GM13977 (cell line): Measurements from ENCODE around the gene CD300E.
"Not testable (repeated sequence)": the region's sequence is repeated elsewhere in the genome, so short reads cannot be mapped to it uniquely, and the experiment has no call there.

Experiments used
- DNase-seq: peaks from one replicate; pipeline ENCODE4 v3.0.0; 2012; ENCODE audit warnings: low spot score
- in situ Hi-C: fragments of 300-500 bp; cut with MboI; formaldehyde crosslinking; loops from one replicate; pipeline ENCODE4 v1.12.0; 2022; ENCODE audit warnings: low sequenced_read_pairs, low pct_unique_long_range_greater_than_20kb, mixed read lengths, inconsistent platforms; ENCODE audit not compliant: unreplicated experiment
- TF ChIP-seq, protein P1 (sequence below): IDR thresholded peaks from 2 replicates; pipeline ENCODE4 v1.5.1; 2012; ENCODE audit warnings: mild to moderate bottlenecking, control low read depth; ENCODE audit not compliant: insufficient read depth; ENCODE audit errors: extremely low read depth, missing control alignments

Gene CD300E

DNA sequence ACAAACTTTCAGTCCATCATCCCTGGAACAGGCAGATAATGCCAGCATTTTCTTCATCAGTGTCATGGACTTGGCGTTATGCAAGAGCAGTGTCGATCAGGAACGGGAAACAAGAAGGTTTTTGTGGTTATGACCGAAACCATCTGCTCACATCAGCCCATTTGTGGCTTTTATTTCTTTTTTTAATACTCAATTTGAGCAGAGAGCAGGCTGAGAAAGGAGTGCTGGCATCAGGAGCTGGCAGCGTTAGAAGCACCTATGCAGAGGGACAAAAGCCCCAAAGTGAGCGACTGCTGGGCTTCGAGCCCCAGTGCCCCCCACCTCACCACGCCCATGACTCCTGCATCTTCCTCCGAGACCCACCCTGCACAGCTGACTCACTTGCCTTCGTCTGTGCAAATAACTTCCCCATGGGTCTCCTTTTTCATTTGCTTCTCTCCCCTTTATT lies 16.2 kb upstream of the CD300E start:
- in situ Hi-C loops = no loop called here
- no peak for DNase-seq

DNA sequence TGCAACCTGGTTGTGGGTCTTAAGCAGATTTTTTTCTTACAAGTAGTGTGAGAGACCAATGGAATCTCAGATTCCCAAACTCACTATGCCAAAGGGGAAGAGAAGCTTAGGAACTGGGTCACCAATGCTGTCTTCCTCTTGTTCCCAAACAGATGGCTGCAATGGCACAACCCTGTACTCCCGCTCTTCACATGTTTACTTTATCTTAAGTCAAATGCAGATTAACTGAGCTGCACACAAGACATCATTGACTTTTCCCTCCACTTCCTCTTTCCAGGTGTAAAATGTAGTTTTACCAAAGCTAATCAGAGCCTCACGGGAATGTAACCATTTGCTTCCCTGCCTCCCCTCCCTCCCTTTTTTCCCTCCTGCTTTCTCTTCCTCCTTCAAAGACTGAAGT lies 14.4 kb upstream of the CD300E start:
- in situ Hi-C loops = no loop called here
- TF ChIP-seq, protein P1, sequence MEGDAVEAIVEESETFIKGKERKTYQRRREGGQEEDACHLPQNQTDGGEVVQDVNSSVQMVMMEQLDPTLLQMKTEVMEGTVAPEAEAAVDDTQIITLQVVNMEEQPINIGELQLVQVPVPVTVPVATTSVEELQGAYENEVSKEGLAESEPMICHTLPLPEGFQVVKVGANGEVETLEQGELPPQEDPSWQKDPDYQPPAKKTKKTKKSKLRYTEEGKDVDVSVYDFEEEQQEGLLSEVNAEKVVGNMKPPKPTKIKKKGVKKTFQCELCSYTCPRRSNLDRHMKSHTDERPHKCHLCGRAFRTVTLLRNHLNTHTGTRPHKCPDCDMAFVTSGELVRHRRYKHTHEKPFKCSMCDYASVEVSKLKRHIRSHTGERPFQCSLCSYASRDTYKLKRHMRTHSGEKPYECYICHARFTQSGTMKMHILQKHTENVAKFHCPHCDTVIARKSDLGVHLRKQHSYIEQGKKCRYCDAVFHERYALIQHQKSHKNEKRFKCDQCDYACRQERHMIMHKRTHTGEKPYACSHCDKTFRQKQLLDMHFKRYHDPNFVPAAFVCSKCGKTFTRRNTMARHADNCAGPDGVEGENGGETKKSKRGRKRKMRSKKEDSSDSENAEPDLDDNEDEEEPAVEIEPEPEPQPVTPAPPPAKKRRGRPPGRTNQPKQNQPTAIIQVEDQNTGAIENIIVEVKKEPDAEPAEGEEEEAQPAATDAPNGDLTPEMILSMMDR = no peak
- DNase-seq = no peak

More for the DNA sequence above, 16.2 kb upstream of the CD300E start:
- TF ChIP-seq, protein P1 = no peak

DNA sequence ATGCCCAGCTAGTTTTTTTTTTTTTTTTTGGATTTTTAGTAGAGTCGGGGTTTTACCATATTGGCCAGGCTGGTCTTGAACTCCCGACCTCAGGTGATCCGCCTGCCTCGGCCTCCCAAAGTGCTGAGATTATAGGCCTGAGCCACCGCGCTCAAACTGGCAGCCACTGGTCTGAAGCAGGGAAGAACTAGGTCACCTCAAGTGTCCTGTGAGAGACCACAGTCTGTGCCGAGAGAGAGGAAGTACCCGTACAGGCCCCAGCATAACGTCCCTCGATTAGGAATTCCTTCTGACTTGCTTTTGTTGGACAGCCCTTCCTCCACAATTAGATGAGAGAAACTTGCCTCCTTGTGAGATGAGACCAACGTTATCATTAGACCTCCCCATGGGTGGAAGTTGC lies 13.7 kb upstream of the CD300E start:
- TF ChIP-seq, protein P1 = no peak
- no peak for DNase-seq
- in situ Hi-C loops = no loop called here

DNA sequence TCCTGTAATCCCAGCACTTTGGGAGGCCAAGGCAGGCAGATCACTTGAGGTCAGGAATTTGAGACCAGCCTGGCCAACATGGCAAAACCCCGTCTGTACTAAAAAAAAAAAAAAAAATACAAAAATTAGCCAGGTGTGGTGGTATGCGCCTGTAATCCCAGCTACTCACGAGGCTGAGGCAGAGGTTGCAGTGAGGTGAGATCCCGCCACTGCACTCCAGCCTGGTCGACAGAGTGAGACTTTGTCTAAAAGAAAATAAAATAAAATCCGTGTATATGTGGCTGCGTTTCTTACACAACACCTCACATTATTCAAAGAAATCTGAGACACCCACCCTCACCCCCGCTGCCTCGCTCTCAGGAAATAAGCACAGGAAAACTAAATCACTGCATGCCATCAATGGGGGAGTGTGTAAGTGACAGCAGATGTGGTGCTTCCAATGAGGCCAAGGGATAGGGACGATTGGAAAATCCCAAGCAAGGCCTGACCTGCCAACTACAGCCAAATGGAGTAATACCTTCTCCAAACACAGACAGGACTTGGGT lies 13.1 kb upstream of the CD300E start:
- DNase-seq, in situ Hi-C loops: not testable (repeated sequence)

DNA sequence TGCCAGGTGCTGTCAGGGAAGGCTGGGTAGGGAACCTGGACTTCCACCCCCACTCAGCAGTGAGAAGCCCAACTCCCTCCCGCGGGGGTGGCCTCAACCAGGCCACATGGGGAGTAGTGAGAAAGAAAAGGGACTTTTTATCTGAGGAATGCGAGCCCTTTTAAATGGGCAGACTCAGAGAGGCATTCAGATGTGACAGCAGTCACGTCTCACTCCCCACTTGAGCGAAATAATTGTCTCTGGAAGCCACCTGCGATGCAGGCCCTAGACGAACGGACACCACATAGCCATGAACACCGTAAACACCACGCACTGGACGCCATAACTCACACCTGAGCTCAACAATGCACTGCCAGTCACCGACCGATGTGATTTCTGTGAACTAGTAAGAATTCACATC lies 11.9 kb upstream of the CD300E start:
- DNase-seq = peak; percentile 35
- in situ Hi-C loops = no loop called here

DNA sequence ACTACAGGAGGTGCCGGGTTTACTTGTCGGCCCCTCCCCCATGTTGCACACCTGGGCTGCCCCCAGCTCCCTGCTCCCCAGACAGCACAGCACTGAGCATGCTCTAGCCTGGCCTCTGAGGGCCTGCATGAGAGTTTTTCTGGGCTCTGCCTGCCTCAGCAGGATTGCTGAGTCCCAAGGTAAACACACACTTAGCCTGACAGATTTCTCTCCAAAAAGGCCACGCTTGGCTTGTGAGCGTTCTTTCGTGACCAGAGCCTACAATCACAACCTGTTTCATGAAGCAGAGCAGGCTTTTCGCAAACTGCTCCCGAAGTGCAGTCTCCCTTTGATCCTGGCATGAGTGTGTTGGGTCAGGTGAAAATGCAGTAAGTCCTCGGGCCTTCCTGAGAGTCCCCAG lies 9.8 kb upstream of the CD300E start:
- TF ChIP-seq, protein P1 = no peak
- DNase-seq = no peak
- in situ Hi-C loops = no loop called here

More for the DNA sequence above, 11.9 kb upstream of the CD300E start:
- TF ChIP-seq, protein P1 = no peak

DNA sequence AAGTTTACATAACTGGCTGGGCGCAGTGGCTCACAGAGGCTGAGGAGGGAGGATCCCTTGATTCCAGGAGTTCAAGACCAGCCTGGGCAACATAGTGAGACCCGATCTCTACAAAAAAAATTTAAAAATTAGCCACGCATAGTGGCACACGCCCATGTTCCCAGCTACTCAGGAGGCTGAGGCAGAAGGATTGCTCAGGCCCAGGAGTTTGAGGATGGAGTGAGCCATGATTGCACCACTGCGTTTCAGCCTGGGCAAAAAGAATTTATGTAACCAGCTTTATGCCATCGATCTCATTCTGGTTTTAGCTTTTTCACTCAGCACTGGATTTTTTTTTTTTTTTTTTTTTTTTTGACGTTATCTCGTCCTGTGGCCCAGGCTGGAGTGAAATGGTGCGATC lies 9.1 kb upstream of the CD300E start:
- DNase-seq = no peak
- in situ Hi-C loops = no loop called here
- TF ChIP-seq, protein P1 = no peak
